ENCODE data around the gene HOXB6. TPM values are rescaled to one million over a fixed set of nuclear protein-coding genes. Genes with fewer than 3 reads are reported as not detected.

Gene HOXB6
- total RNA-seq, 1 experiment from 2014 or later = not detected

GRCh38 chr17:48551596-48552465 lies 53.0 kb downstream of the HOXB6 start:
- peak overlapping the region; percentile 9; the same call in 1 of the 2 replicates for H3K4me3 ChIP-seq (ENCODE audit: insufficient read depth, low read depth, low read length)
- H3K27me3 ChIP-seq (ENCODE audit: control insufficient read depth, insufficient read depth, low read length) = peaks cover 86% of the 10 kb centered on the region
- peak; percentile 67 for DNase-seq
- H3K36me3 ChIP-seq (replicated peaks; ENCODE audit: control insufficient read depth, insufficient read depth, low read length) = no peaks in the 10 kb centered on the region

- no peaks in the 10 kb centered on the region for H3K36me3 ChIP-seq (replicated peaks; ENCODE audit: control insufficient read depth, insufficient read depth, low read length)
- H3K27me3 ChIP-seq (ENCODE audit: control insufficient read depth, insufficient read depth, low read length) = peaks cover 86% of the 10 kb centered on the region
- no peak overlapping the region for H3K4me3 ChIP-seq (ENCODE audit: insufficient read depth, low read depth, low read length)
- DNase-seq = no peak
Measured at GRCh38 chr17:48551214-48551555, 53.6 kb downstream of the HOXB6 start.

DNA sequence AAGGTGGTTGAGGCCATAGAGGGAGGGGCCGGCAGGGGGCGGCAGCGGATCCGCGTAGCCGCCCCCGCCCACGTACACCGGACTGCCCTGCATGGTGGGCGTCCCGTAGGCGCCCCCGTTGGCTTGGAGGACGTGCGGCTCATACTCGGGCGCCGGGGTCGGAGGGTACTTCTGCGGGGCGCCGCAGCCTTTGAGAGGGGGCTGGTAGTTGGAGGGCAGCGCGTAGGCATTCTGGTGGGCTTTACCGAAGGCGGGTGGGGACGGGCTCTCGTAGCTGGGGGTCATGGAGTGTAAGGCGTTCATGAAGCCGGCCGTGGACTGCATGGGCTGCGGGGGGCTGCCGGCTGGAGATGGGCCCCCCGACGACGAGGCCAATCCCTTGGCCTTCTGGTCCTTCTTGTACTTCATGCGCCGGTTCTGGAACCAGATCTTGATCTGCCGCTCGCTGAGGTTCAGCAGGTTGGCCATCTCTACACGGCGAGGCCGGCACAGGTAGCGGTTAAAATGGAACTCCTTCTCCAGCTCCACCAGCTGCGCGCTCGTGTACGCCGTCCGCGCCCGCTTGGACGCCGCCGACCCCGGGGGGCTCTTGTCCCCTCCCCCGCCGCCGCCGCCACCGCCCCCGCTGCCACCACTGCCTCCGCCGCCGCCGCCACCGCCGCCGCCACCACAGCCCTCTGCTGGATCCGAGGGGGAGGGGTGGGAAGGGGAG lies 54.1 kb downstream of the HOXB6 start:
- Histone ChIP-seq H3K27me3 (ENCODE audit: control insufficient read depth, insufficient read depth, low read length) (peaks cover 86% of the 10 kb centered on the region), H3K36me3 (replicated peaks; ENCODE audit: control insufficient read depth, insufficient read depth, low read length) (no peaks in the 10 kb centered on the region), H3K4me3 (ENCODE audit: insufficient read depth, low read depth, low read length) (peak overlapping the region; percentile 28)
- DNase-seq = peak; percentile 91

DNA sequence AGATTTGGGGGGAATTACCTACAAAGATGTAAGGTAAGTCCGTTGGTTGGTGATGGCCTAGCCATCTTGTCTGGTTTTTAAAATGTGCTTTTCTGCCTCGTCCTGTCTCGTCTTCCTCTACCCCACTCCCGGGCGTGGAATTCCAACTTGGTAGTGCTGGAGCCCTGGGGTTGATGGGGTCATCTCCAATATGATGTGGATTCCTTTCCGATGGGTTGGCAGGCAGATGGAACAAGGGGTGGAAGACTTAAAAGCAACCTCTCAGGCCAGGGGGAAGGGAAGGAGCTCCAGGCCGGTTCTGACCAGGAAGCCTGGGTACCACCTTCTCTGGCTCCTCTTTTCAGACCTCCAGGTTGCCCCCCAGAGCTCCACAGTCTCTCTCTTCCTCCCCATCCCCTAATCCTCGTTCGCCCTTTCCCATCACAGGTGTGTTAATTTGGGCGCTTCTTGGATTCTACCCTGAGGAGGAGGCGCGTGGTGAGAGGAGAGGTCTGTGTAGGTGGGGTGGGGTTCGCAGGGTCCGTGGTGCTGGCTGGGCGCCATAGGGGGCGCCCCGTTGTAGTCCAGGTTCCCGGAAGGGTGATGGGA lies 54.8 kb downstream of the HOXB6 start:
- DNase-seq = no peak
- no peak overlapping the region for H3K4me3 ChIP-seq (ENCODE audit: insufficient read depth, low read depth, low read length)
- peaks cover 87% of the 10 kb centered on the region for H3K27me3 ChIP-seq (ENCODE audit: control insufficient read depth, insufficient read depth, low read length)
- no peaks in the 10 kb centered on the region for H3K36me3 ChIP-seq (replicated peaks; ENCODE audit: control insufficient read depth, insufficient read depth, low read length)

GRCh38 chr17:48549281-48549630 lies 55.5 kb downstream of the HOXB6 start:
- H3K27me3 ChIP-seq (ENCODE audit: control insufficient read depth, insufficient read depth, low read length) = peaks cover 84% of the 10 kb centered on the region

DNA sequence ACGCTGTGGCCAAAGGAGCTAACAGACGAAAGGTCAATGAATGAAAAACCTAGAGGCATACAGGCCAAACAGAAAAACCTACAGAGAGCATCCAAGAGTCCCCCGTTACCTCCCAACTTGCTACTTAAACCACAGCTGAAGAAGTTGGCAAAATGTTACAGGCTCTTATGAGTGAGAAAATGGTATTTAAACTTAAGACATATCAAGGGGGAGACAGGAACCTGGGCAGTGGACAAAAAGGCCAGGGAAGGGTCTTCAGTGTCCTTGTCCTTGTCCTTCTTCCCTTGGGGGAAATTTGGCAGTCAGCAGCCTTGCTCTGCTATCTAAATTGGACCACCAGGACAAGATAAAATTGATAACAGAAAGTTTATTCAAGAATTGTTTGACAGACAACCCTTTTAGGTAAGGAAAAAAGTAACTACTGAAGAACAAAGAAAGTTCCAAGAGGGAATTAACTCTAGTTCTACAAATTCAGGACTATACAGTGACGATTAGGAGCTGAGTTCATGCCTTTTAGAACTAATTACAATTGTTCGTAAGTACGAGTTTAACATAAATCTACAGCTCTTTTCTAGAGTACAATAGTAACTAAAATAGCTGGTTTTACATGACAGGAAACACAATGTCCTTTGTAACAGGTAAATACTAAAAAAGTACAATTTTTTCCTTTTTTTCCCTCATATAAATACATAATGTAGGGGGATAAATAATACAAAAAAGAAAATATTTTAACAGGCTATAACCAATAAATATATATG lies 56.1 kb downstream of the HOXB6 start:
- DNase-seq = no peak
- Histone ChIP-seq H3K27me3 (ENCODE audit: control insufficient read depth, insufficient read depth, low read length) (peaks cover 84% of the 10 kb centered on the region), H3K36me3 (replicated peaks; ENCODE audit: control insufficient read depth, insufficient read depth, low read length) (no peaks in the 10 kb centered on the region), H3K4me3 (ENCODE audit: insufficient read depth, low read depth, low read length) (no peak overlapping the region)

More at GRCh38 chr17:48549281-48549630, 55.5 kb downstream of the HOXB6 start:
- Histone ChIP-seq H3K36me3 (replicated peaks; ENCODE audit: control insufficient read depth, insufficient read depth, low read length) (no peaks in the 10 kb centered on the region), H3K4me3 (ENCODE audit: insufficient read depth, low read depth, low read length) (no peak overlapping the region)
- no peak for DNase-seq

GRCh38 chr17:48547808-48548522 lies 56.8 kb downstream of the HOXB6 start:
- H3K36me3 ChIP-seq (replicated peaks; ENCODE audit: control insufficient read depth, insufficient read depth, low read length) = no peaks in the 10 kb centered on the region
- no peak overlapping the region for H3K4me3 ChIP-seq (ENCODE audit: insufficient read depth, low read depth, low read length)
- no peak for DNase-seq
- H3K27me3 ChIP-seq (ENCODE audit: control insufficient read depth, insufficient read depth, low read length) = peaks cover 84% of the 10 kb centered on the region

DNA sequence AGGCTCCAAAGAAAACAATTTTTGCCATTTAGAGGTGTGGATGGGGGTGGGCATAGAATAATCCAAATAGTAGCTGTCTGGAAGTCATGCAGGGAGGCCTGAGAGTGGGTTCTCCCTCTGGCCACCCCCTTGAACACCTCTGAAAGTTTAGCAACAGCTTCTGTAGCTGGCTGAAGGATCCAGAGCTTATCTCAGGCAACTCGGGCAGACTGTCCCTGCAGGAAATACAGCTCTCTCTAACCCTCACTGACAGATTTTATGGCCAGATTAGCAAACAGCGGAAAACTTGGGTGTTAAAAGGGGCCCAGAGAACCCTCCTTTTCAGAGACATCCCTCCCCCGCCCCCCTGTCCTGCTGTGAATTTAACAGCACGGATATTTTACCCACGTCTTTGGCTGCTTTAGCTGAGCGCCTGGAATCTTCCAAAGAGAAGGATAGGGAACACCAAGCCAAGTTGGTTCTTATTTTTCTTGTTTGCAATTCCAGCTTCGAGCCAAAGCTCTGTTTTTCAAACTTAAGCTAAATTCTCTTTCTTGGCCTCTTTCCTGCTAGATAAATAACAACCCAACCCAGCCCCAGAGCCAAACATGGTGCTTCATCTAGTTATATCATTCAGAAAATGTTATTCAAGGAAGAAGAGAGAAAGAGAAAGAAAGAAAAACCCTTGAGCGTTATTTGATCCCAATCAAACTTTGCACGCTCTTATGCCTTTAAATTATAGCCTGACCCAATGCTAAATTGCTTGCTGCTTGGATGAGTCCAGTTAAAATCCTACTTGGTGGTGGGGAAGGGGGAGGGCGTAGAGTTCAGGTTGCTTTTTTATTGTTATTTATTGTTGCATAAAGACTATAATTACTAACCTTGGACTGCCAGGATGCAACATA lies 57.6 kb downstream of the HOXB6 start:
- Histone ChIP-seq H3K36me3 (replicated peaks; ENCODE audit: control insufficient read depth, insufficient read depth, low read length) (no peaks in the 10 kb centered on the region), H3K4me3 (ENCODE audit: insufficient read depth, low read depth, low read length) (peak overlapping the region; percentile 4; the same call in 1 of the 2 replicates), H3K27me3 (ENCODE audit: control insufficient read depth, insufficient read depth, low read length) (peaks cover 84% of the 10 kb centered on the region)
- no peak for DNase-seq

DNA sequence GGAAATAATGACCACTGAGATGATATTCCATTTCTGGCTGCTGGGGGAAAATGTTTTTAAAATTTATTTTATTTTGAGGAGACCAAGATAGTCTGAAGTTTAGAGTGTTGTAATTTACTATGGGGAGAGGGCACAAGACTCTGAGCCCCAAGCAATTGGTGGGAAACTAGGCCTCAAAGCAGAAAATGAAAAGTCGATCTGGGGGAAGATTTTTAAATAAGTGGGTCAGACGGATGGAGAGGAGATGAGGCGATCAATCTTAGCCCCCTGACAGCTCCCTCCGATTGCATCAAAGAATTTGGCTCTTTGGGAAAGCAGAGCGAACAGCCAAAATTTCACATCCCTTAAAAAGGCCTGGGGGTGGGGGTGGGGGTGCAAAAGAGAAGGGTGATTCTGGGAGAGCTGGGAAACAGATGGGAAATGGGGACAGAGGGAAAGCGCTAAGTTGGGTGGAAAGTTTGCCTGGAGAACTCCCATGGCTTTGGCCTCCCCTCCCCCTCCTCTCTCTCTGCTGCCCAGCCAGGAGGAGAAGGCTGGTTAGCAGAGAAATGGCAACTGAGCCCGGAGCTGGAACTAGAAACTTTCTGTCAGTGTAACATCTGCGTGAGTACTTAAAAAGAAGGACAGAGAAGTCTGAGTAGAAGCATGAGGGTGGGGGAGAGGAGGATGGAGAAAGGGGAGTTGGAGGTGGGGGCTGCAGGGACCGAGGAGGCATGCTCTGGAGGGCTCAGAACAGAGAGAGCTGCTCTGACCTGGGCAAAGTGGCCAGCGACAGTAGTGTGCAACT lies 58.5 kb downstream of the HOXB6 start:
- no peaks in the 10 kb centered on the region for H3K36me3 ChIP-seq (replicated peaks; ENCODE audit: control insufficient read depth, insufficient read depth, low read length)
- peaks cover 84% of the 10 kb centered on the region for H3K27me3 ChIP-seq (ENCODE audit: control insufficient read depth, insufficient read depth, low read length)
- H3K4me3 ChIP-seq (ENCODE audit: insufficient read depth, low read depth, low read length) = peak overlapping the region; percentile 4; the same call in 1 of the 2 replicates
- peak; percentile 76 for DNase-seq

Other genes starting within 250 kb of the HOXB6 start
- not detected in 2 replicates for gene SKAP1, start 174.8 kb downstream of the HOXB6 start, total RNA-seq (2014; rRNA removed; shearing (Covaris generic))
- 4.5 and 6.4 TPM in 2 replicates for gene HOXB1, start 74.0 kb downstream of the HOXB6 start, total RNA-seq (2014; rRNA removed; shearing (Covaris generic))
- gene HOXB2, start 59.9 kb downstream of the HOXB6 start, total RNA-seq (2014; rRNA removed; shearing (Covaris generic)) = 11.8 and 16.1 TPM in 2 replicates
- 0.03 TPM in 1 of 2 replicates, not detected in the other for gene HOXB4, start 26.6 kb downstream of the HOXB6 start, total RNA-seq (2014; rRNA removed; shearing (Covaris generic))
- 4.5 and 6.8 TPM in 2 replicates for gene HOXB3, start 14.7 kb downstream of the HOXB6 start, total RNA-seq (2014; rRNA removed; shearing (Covaris generic))
- not detected in 2 replicates for gene HOXB5, start 11.2 kb downstream of the HOXB6 start, total RNA-seq (2014; rRNA removed; shearing (Covaris generic))
- 0.45 TPM in 1 of 2 replicates, not detected in the other for gene HOXB7, start 6.0 kb upstream of the HOXB6 start, total RNA-seq (2014; rRNA removed; shearing (Covaris generic))
- gene HOXB8, start 10.3 kb upstream of the HOXB6 start, total RNA-seq (2014; rRNA removed; shearing (Covaris generic)) = not detected in 2 replicates
- gene HOXB9, start 21.4 kb upstream of the HOXB6 start, total RNA-seq (2014; rRNA removed; shearing (Covaris generic)) = 0.04 TPM in 1 of 2 replicates, not detected in the other
- gene PRAC1, start 117.5 kb upstream of the HOXB6 start, total RNA-seq (2014; rRNA removed; shearing (Covaris generic)) = 156 and 173 TPM in 2 replicates
- 40.8 and 40.9 TPM in 2 replicates for gene PRAC2, start 118.2 kb upstream of the HOXB6 start, total RNA-seq (2014; rRNA removed; shearing (Covaris generic))
- gene HOXB13, start 123.8 kb upstream of the HOXB6 start, total RNA-seq (2014; rRNA removed; shearing (Covaris generic)) = 7.9 and 11.1 TPM in 2 replicates
- 2.1 and 2.6 TPM in 2 replicates for gene TTLL6, start 212.2 kb upstream of the HOXB6 start, total RNA-seq (2014; rRNA removed; shearing (Covaris generic))
- 19.4 and 23.1 TPM in 2 replicates for gene CALCOCO2, start 226.0 kb upstream of the HOXB6 start, total RNA-seq (2014; rRNA removed; shearing (Covaris generic))

All from H7 (cell line).